H9 (cell line): Measurements from ENCODE around the gene HES4. TPM values are rescaled to one million over a fixed set of nuclear protein-coding genes. Genes with fewer than 3 reads are reported as not detected.

ENCODE experiments used
- DNase-seq: peaks from one replicate; pipeline ENCODE4 v3.0.0-alpha.2; 2017
- H2AFZ ChIP-seq: one replicate; pipeline ENCODE4 v1.6.1; 2013; ENCODE audit warnings: mild to moderate bottlenecking, low read length, control low read depth, moderate library complexity
- H2AK5ac ChIP-seq: 2 replicates; pipeline ENCODE4 v1.6.1; 2013; ENCODE audit warnings: low read length, control low read depth, mixed read lengths; ENCODE audit not compliant: insufficient read length
- H2BK120ac ChIP-seq: one replicate; pipeline ENCODE4 v1.6.1; 2013; ENCODE audit warnings: low read depth, mild to moderate bottlenecking, low read length, control low read depth, inconsistent platforms; ENCODE audit not compliant: poor library complexity, severe bottlenecking
- H2BK12ac ChIP-seq: 2 replicates; pipeline ENCODE4 v1.6.1; 2013; ENCODE audit warnings: low read length, control low read depth, mixed read lengths, low read depth; ENCODE audit not compliant: insufficient read length
- H2BK15ac ChIP-seq: 2 replicates; pipeline ENCODE4 v1.6.1; 2013; ENCODE audit warnings: low read depth, low read length, control low read depth
- H2BK20ac ChIP-seq: one replicate; pipeline ENCODE4 v1.6.1; 2013; ENCODE audit warnings: low read depth, mild to moderate bottlenecking, low read length, control low read depth, inconsistent platforms; ENCODE audit not compliant: poor library complexity, severe bottlenecking
- H2BK5ac ChIP-seq: 2 replicates; pipeline ENCODE4 v1.6.1; 2013; ENCODE audit warnings: low read length, control low read depth, mixed read lengths; ENCODE audit not compliant: insufficient read length
- H3K14ac ChIP-seq: 2 replicates; pipeline ENCODE4 v1.6.1; 2013; ENCODE audit warnings: low read length, control low read depth; ENCODE audit not compliant: insufficient read depth
- H3K18ac ChIP-seq: 2 replicates; pipeline ENCODE4 v1.6.1; 2013; ENCODE audit warnings: low read depth, mild to moderate bottlenecking, mixed read lengths, low read length, control low read depth; ENCODE audit not compliant: insufficient read length
- H3K23ac ChIP-seq: 2 replicates; pipeline ENCODE4 v1.6.1; 2013; ENCODE audit warnings: low read length, control low read depth, mixed read lengths, low read depth; ENCODE audit not compliant: insufficient read length
- H3K23me2 ChIP-seq: 2 replicates; pipeline ENCODE4 v1.6.1; 2013; ENCODE audit warnings: low read depth, mild to moderate bottlenecking, mixed read lengths, low read length, control low read depth; ENCODE audit not compliant: insufficient read length, poor library complexity, severe bottlenecking
- H3K27ac ChIP-seq: 2 replicates; pipeline ENCODE4 v1.5.1; 2013; ENCODE audit warnings: low read length, control low read depth, mixed read lengths, low read depth; ENCODE audit not compliant: insufficient read length
- H3K27me3 ChIP-seq: 2 replicates; pipeline ENCODE4 v1.6.1; 2013; ENCODE audit warnings: low read length, control low read depth, inconsistent platforms; ENCODE audit not compliant: insufficient read depth
- H3K4ac ChIP-seq: 2 replicates; pipeline ENCODE4 v1.6.1; 2013; ENCODE audit warnings: low read depth, mild to moderate bottlenecking, control low read depth, inconsistent platforms, low read length, moderate library complexity
- H3K4me1 ChIP-seq: 2 replicates; pipeline ENCODE4 v1.6.1; 2013; ENCODE audit warnings: low read length, control low read depth, inconsistent platforms; ENCODE audit not compliant: insufficient read depth
- H3K4me2 ChIP-seq: 2 replicates; pipeline ENCODE4 v1.6.1; 2013; ENCODE audit warnings: low read length, control low read depth, mixed read lengths; ENCODE audit not compliant: insufficient read length, insufficient read depth
- H3K56ac ChIP-seq: 2 replicates; pipeline ENCODE4 v1.6.1; 2013; ENCODE audit warnings: low read depth, mild to moderate bottlenecking, mixed read lengths, low read length, control low read depth; ENCODE audit not compliant: insufficient read length
- H3K79me1 ChIP-seq: 2 replicates; pipeline ENCODE4 v1.6.1; 2013; ENCODE audit warnings: low read depth, mild to moderate bottlenecking, moderate library complexity, low read length, control low read depth, inconsistent platforms; ENCODE audit not compliant: insufficient read depth, poor library complexity, severe bottlenecking
- H3K79me2 ChIP-seq: 2 replicates; pipeline ENCODE4 v1.6.1; 2013; ENCODE audit warnings: low read length, control low read depth, inconsistent platforms; ENCODE audit not compliant: insufficient read depth
- H3K9ac ChIP-seq: 2 replicates; pipeline ENCODE4 v1.6.1; 2013; ENCODE audit warnings: low read length, control low read depth, mixed read lengths; ENCODE audit not compliant: insufficient read length; ENCODE audit errors: extremely low read depth
- H3K9me3 ChIP-seq: one replicate; pipeline ENCODE4 v1.6.1; 2013; ENCODE audit warnings: low read depth, low read length, inconsistent platforms; ENCODE audit not compliant: control insufficient read depth
- H3T11ph ChIP-seq: one replicate; pipeline ENCODE4 v1.6.1; 2013; ENCODE audit warnings: mild to moderate bottlenecking, low read length, control low read depth, inconsistent platforms
- H4K20me1 ChIP-seq: one replicate; pipeline ENCODE4 v1.6.1; 2013; ENCODE audit not compliant: control insufficient read depth, insufficient read length, insufficient read depth
- H4K5ac ChIP-seq: 2 replicates; pipeline ENCODE4 v1.6.1; 2013; ENCODE audit warnings: low read depth, mild to moderate bottlenecking, mixed read lengths, low read length, control low read depth; ENCODE audit not compliant: insufficient read length
- H4K8ac ChIP-seq: replicated peaks from 2 replicates; pipeline ENCODE4 v1.6.1; 2013; ENCODE audit warnings: low read length, control low read depth, mixed read lengths, low read depth; ENCODE audit not compliant: insufficient read length
- H4K91ac ChIP-seq: 2 replicates; pipeline ENCODE4 v1.6.1; 2013; ENCODE audit warnings: low read depth, mild to moderate bottlenecking, moderate library complexity, mixed read lengths, low read length, control low read depth; ENCODE audit not compliant: insufficient read length
- H3K27ac Mint-ChIP-seq, 3 experiments: 2 replicates in 2 of 3; 3 replicates in 1 of 3; pipeline ENCODE4 v1.8.0; 2020 to 2021; ENCODE audit warnings: mixed read lengths in 3 of 3, mild to moderate bottlenecking in 1 of 3, moderate library complexity in 1 of 3
- H3K27me3 Mint-ChIP-seq: 2 replicates; pipeline ENCODE4 v1.8.0; 2021; ENCODE audit warnings: low read depth, mild to moderate bottlenecking, moderate library complexity, mixed read lengths
- H3K36me3 Mint-ChIP-seq, 3 experiments: 2 replicates in 2 of 3; 3 replicates in 1 of 3; pipeline ENCODE4 v1.8.0; 2020 to 2021; ENCODE audit warnings: low read depth in 3 of 3, mixed read lengths in 3 of 3; ENCODE audit not compliant: insufficient read depth in 1 of 3
- H3K4me1 Mint-ChIP-seq, 2 experiments: 2 replicates each; pipeline ENCODE4 v1.8.0; 2020; ENCODE audit warnings: mixed read lengths in 2 of 2
- H3K4me3 Mint-ChIP-seq, 2 experiments: 2 replicates in 1 of 2; 3 replicates in 1 of 2; pipeline ENCODE4 v1.8.0; 2020 to 2021; ENCODE audit warnings: mild to moderate bottlenecking in 2 of 2, mixed read lengths in 2 of 2, moderate library complexity in 1 of 2
- H3K9me3 Mint-ChIP-seq, 2 experiments: 2 replicates in 1 of 2; 3 replicates in 1 of 2; pipeline ENCODE4 v1.8.0; 2020; ENCODE audit warnings: mild to moderate bottlenecking in 2 of 2, mixed read lengths in 2 of 2, moderate library complexity in 1 of 2
- CTCF ChIP-seq: fragments of 200-600 bp; sonication (generic); conservative IDR thresholded peaks from 3 replicates; pipeline ENCODE4 v1.8.0; 2021; ENCODE audit warnings: antibody characterized with exemption, mild to moderate bottlenecking
- WGBS: extraction: QIAGEN DNeasy Blood & Tissue Kit; methylation state at CpG from one replicate; pipeline ENCODE4 v1.1.7; 2013; ENCODE audit warnings: missing lambda C conversion rate, low lambda C conversion rate, mixed read lengths; ENCODE audit not compliant: insufficient read length; ENCODE audit errors: extremely low coverage; 5-methylcytosine and 5-hydroxymethylcytosine counted together
- total RNA-seq: library from RNA; stranded (reverse); gene quantifications from 2 replicates; pipeline ENCODE4 v1.2.1, GENCODE V29; 2021

The HES4 gene
- total RNA-seq, 1 experiment from 2014 or later, result 4.0 TPM

- Histone ChIP-seq H2AFZ (no peak overlapping the region), H2AK5ac (no peak overlapping the region), H2BK5ac (no peak overlapping the region), H3T11ph (no peak overlapping the region), H3K27ac (no peak overlapping the region), H3K56ac (no peak overlapping the region), H3K27me3 (no peaks in the 10 kb centered on the region), H2BK12ac (no peak overlapping the region), H3K4ac (no peak overlapping the region), H2BK15ac (no peak overlapping the region), H4K8ac (no peak overlapping the region), H3K23ac (no peak overlapping the region), H3K4me1 (peaks cover 4% of the 10 kb centered on the region; the same call in 1 of the 2 replicates), H4K20me1 (peaks cover 3% of the 10 kb centered on the region), H3K9ac (no peak overlapping the region), H4K91ac (no peak overlapping the region), H3K79me1 (peaks cover 4% of the 10 kb centered on the region), H3K4me2 (no peak overlapping the region), H4K5ac (no peak overlapping the region), H3K9me3 (no peaks in the 10 kb centered on the region), H3K14ac (no peak overlapping the region), H2BK120ac (no peak overlapping the region), H3K79me2 (peaks cover 2% of the 10 kb centered on the region; the same call in 1 of the 2 replicates), H3K23me2 (peaks cover 7% of the 10 kb centered on the region), H3K18ac (no peak overlapping the region), H2BK20ac (no peak overlapping the region)
- peaks cover 3 to 23% (median 17%) of the 10 kb centered on the region in 3 experiments; a peak in 6 of 7 replicates for H3K36me3 Mint-ChIP-seq
- no peak for TF ChIP-seq CTCF
- H3K4me1 Mint-ChIP-seq, result peaks cover 28 to 39% of the 10 kb centered on the region in 2 experiments
- H3K27me3 Mint-ChIP-seq, result peaks cover 4% of the 10 kb centered on the region
- peak overlapping the region in 2 of 3 experiments; percentile 53 to 61; a peak in 2 of 7 replicates for H3K27ac Mint-ChIP-seq
- no CpG with 5 or more reads among the region's 10 CpGs for WGBS
- no peaks in the 10 kb centered on the region; a peak in 1 of 5 replicates for H3K9me3 Mint-ChIP-seq
- peak overlapping the region in 1 of 2 experiments; percentile 20; a peak in 1 of 5 replicates for H3K4me3 Mint-ChIP-seq
- DNase-seq, result no peak
Observed at GRCh38 chr1:1025730-1026129, 25.8 kb upstream of the HES4 start.
